Muscle layer of colon (tissue), 2 donors: ENCODE data around the gene HOXA3.

ENCODE experiments used
- H3K27ac ChIP-seq: one replicate; pipeline ENCODE4 v1.7.0; 2013; ENCODE audit warnings: low read depth, mild to moderate bottlenecking, low read length, moderate library complexity
- H3K27me3 ChIP-seq, 2 donors: one replicate each; pipeline ENCODE4 v1.7.0; 2013; ENCODE audit warnings: low read length in 2 of 2, mild to moderate bottlenecking in 2 of 2; ENCODE audit not compliant: insufficient read depth in 2 of 2, control insufficient read depth in 1 of 2
- H3K36me3 ChIP-seq: one replicate; pipeline ENCODE4 v1.7.0; 2013; ENCODE audit warnings: mild to moderate bottlenecking, low read length; ENCODE audit not compliant: insufficient read depth
- H3K4me1 ChIP-seq: one replicate; pipeline ENCODE4 v1.7.0; 2013; ENCODE audit warnings: mild to moderate bottlenecking, low read length; ENCODE audit not compliant: insufficient read depth
- H3K4me3 ChIP-seq, 2 donors: one replicate each; pipeline ENCODE4 v1.7.0; 2013; ENCODE audit warnings: low read length in 2 of 2, low read depth in 1 of 2, mild to moderate bottlenecking in 1 of 2, moderate library complexity in 1 of 2
- H3K9ac ChIP-seq: one replicate; pipeline ENCODE4 v1.7.0; 2013; ENCODE audit warnings: low read length
- H3K9me3 ChIP-seq: one replicate; pipeline ENCODE4 v1.7.0; 2013; ENCODE audit warnings: mild to moderate bottlenecking, low read length
- donor health status: abdominal sarcoma.
- donor health status: Adenocarcinoma of cecum.

The HOXA3 gene

DNA sequence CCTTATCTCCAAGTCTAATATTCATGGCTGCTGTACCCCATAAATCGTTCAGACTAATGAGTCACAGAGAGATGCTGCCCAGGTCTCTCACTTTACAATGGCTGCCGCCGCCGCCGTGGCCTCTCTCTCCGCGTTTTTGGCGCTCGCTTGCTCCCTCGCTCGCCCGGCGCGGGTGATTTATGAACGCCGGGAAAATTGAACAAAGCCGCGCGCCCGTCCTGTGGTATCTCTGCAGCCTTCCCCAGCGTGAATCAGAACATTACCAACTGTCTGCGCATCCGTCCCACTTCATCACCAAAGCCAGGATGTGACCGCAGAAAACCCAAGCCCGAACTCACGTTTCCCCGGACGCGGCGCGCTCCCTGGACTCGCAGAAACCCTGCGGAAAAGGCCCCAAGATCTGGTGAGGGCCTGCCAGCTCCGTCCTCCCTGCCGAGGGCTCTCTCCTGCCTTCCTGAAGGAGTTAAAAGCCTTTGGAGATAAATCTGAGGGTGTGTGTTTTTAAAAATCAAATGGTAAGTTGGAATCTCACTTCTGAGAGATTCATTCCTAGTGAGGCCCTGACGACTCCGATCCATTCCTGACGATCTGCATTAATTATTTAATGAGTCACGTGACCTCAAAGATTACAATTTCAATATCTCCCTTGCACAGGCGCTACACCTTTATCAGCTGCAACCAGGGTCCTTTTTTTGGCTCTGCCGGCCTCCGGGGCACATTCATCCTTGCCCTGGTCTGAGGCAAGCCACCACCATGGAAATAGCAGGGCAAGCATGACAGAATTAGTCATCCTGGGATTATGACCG lies 28.1 kb downstream of the HOXA3 start:
- Histone ChIP-seq H3K4me1 (peaks cover 73% of the 10 kb centered on the region), H3K36me3 (peaks cover 8% of the 10 kb centered on the region), H3K27me3 (no peaks in the 10 kb centered on the region), H3K9me3 (no peaks in the 10 kb centered on the region), H3K9ac (no peak overlapping the region), H3K4me3 (peak overlapping the region in 1 of 2 donors; percentile 33), H3K27ac (peak overlapping the region; percentile 61)

DNA sequence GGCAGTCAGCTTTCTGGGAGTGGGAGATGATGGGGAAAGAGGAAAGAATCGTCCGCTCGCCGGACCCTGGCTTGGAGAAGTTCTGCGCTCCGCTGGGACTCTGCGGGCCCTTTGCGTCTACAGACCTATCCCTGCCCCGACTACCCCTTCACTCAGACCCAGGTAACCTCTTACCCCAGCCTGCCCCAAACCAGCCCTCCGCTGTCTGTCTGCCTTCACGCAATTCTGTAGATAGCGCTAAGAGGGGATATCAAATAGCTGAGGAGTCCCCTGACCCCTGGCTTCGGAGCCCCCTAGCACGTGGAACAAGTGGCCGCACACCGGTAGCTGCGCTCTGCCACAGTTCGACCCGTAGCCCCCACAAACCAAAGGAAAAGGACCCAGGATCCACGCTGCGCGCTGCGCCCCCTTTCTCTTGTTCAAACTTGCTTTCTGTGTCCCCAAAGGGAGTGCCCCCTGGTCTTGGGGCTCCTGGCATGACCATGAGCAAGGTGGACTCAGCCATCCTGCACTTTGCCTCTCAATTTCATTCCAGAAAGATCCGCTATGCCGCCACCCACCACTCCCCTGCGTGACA lies 28.8 kb downstream of the HOXA3 start:
- H3K9ac ChIP-seq: no peak overlapping the region
- H3K4me3 ChIP-seq: peak overlapping the region in 1 of 2 donors; percentile 33
- H3K9me3 ChIP-seq: no peaks in the 10 kb centered on the region
- peaks cover 10% of the 10 kb centered on the region for H3K36me3 ChIP-seq
- peak overlapping the region; percentile 53 for H3K27ac ChIP-seq
- H3K27me3 ChIP-seq: no peaks in the 10 kb centered on the region
- H3K4me1 ChIP-seq: peaks cover 70% of the 10 kb centered on the region

DNA sequence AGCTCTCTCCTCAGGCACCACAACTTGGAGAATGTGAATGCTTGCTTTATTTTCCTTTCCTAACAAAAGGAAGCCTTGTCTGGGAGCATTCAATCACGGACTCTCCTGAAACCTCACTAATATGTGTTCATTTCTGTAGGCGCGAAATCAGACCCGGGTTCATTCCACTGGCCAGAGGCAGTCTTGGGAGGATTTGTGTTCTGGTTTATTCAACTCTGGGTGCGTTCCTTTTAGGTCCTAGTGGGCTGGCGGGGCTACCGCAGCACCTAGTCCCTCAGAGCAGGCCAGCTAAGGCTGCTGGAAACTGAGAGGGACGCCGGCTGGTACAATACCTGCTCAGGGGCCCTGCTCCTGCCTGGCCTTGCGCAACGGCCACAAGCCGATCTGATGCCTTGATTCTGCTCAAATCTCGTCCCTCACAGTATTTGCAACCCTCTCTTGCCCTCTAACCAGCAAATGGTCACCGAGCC lies 29.3 kb downstream of the HOXA3 start:
- H3K27ac ChIP-seq: peak overlapping the region; percentile 53
- peaks cover 10% of the 10 kb centered on the region for H3K36me3 ChIP-seq
- H3K4me1 ChIP-seq: peaks cover 69% of the 10 kb centered on the region
- H3K9ac ChIP-seq: no peak overlapping the region
- H3K27me3 ChIP-seq: no peaks in the 10 kb centered on the region
- H3K9me3 ChIP-seq: no peaks in the 10 kb centered on the region
- peak overlapping the region in 1 of 2 donors; percentile 8 for H3K4me3 ChIP-seq

DNA sequence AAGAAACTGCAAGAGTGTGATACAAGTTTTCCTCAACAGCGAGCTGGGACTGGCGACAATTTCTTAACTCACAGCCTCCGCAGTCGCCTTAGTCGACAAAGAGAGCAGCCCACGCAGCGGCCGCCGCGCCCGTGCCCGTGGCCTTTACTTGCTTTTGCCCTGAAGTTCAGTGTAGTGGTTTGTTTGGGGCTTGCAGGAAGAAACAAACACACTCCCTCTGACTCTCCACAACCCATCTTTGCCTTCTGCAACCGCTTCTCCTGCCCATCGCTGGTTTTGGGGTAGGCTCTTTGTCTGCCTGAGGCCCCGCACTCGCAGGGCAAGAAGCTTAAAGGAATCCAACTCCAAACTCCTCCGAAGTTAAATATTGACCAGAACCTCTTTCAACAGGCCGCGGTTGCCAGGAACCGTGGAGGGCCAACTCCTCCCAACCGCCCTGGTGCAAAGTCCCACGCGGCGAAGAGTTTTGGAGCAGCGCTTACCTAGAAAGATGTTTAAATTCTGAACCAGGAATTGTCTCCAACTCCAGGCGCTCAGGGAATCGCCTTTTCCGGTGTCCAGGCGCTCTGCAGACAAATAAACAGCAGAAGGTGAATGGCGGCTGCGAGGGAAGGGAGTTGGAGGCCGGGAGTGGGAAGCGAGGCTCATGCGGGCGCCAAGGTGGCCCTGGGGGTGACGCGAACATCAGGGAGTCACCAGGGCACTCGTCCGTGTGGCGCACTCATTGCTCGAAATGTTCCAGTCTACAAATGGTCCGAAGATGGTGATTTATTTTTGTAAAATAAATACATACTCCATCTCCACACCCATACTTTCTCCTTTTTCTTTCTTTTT lies 30.1 kb downstream of the HOXA3 start:
- Histone ChIP-seq H3K27me3 (no peaks in the 10 kb centered on the region), H3K27ac (peak overlapping the region; percentile 53), H3K9ac (no peak overlapping the region), H3K4me3 (peak overlapping the region in 1 of 2 donors; percentile 8), H3K9me3 (no peaks in the 10 kb centered on the region), H3K4me1 (peaks cover 62% of the 10 kb centered on the region), H3K36me3 (peaks cover 10% of the 10 kb centered on the region)

DNA sequence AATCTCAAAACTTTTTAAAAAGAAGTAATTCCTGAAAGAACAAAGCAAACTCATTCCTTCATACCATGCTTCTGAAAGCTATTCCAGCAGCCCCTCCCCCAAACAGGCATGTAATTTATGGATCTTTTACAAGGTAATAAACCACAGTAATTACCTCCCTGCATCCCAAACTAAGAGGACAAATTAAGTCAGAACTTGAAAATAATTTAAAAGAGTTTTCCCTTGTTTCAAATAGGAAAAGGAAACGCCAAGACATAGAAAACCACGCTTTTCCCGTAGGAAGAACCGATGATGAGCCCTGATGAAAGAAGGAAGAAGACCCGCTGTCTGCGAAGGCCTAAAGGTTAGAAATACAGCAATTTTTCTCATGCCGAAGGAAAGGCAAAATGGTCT lies 30.7 kb downstream of the HOXA3 start:
- no peaks in the 10 kb centered on the region for H3K27me3 ChIP-seq
- no peaks in the 10 kb centered on the region for H3K9me3 ChIP-seq
- H3K36me3 ChIP-seq: peaks cover 10% of the 10 kb centered on the region
- H3K4me1 ChIP-seq: peaks cover 59% of the 10 kb centered on the region
- H3K4me3 ChIP-seq: peak overlapping the region in 1 of 2 donors; percentile 8
- H3K9ac ChIP-seq: no peak overlapping the region
- no peak overlapping the region for H3K27ac ChIP-seq

DNA sequence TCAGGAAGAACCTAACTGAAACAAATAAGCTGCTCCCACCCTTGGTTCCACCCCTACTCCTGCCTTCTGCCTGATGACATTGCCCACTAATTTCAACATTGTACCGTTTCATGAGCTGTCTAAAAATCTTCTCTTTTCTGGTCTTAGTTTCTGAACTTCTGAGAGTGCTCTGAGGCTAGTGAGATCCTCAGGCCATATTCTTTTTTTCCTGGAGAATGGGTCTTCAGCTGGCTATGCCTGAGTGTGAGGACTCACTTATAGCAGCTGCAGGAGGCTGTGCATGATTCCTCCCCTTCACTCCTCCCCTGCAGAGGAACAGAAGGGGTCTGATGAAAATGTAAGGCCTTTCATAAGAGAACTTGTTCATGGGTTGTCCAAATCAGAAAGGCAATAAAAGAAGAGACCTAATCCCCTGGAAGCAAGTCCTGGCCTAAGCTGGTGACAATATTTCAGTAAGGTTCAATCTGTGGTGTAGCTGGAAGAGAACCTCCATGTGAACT lies 32.9 kb downstream of the HOXA3 start:
- Histone ChIP-seq H3K9ac (no peak overlapping the region), H3K4me3 (no peak overlapping the region), H3K27ac (no peak overlapping the region), H3K27me3 (no peaks in the 10 kb centered on the region), H3K36me3 (peaks cover 8% of the 10 kb centered on the region), H3K4me1 (peaks cover 49% of the 10 kb centered on the region), H3K9me3 (no peaks in the 10 kb centered on the region)

DNA sequence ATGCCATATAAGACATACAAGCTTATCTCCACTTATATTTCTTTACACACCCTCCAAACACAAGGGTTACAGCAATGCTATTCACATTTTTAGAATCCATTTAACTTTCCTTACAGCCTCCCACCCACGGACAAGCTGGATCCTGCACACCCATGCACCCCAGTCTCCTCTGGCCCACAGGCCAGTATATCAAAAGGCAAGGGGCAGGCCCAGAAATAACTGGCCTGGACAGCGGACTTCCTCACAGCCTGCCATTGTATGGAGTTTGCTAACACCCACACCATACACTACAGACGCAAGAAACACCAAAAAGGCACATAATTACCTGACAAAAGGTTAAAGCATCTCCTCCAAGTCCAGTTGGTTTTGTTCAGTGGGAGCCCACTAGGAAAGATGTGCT lies 33.8 kb downstream of the HOXA3 start:
- peak overlapping the region; percentile 67 for H3K27ac ChIP-seq
- H3K4me1 ChIP-seq: peaks cover 47% of the 10 kb centered on the region
- no peaks in the 10 kb centered on the region for H3K9me3 ChIP-seq
- peak overlapping the region in 1 of 2 donors; percentile 71 for H3K4me3 ChIP-seq
- H3K27me3 ChIP-seq: no peaks in the 10 kb centered on the region
- peaks cover 6% of the 10 kb centered on the region for H3K36me3 ChIP-seq
- no peak overlapping the region for H3K9ac ChIP-seq

DNA sequence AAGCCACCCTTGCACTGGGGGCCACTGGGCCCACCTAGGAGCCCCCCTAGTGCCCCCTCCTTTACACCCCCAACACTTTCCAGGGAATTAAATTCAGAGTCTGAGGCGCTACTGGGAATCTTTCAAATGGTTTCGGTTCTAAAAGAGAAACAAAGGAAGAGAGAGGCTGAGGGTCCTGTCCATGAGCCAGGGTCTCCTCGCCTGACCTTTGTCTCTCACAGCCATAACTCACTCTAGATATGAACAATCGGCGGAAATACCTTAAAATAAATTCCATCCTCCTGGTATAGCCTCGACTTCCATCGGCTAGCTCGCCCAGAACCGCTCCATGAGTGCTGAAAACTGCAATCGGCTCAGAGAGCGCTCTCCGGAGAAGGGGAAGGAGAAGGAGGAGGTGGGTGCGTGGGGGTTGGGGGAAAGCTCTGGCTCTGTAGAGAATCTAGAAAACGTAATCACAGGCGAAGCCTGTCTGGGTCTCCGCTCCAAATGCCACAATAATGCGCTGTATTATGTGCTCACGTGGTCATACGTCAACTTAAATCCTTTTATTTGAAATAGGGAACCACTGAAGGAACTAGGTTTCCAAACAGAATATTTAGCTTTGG lies 34.4 kb downstream of the HOXA3 start:
- Histone ChIP-seq H3K9me3 (no peaks in the 10 kb centered on the region), H3K36me3 (peaks cover 6% of the 10 kb centered on the region), H3K9ac (peak overlapping the region; percentile 49), H3K4me3 (peak overlapping the region in 1 of 2 donors; percentile 71), H3K4me1 (peaks cover 49% of the 10 kb centered on the region), H3K27ac (peak overlapping the region; percentile 67), H3K27me3 (no peaks in the 10 kb centered on the region)

DNA sequence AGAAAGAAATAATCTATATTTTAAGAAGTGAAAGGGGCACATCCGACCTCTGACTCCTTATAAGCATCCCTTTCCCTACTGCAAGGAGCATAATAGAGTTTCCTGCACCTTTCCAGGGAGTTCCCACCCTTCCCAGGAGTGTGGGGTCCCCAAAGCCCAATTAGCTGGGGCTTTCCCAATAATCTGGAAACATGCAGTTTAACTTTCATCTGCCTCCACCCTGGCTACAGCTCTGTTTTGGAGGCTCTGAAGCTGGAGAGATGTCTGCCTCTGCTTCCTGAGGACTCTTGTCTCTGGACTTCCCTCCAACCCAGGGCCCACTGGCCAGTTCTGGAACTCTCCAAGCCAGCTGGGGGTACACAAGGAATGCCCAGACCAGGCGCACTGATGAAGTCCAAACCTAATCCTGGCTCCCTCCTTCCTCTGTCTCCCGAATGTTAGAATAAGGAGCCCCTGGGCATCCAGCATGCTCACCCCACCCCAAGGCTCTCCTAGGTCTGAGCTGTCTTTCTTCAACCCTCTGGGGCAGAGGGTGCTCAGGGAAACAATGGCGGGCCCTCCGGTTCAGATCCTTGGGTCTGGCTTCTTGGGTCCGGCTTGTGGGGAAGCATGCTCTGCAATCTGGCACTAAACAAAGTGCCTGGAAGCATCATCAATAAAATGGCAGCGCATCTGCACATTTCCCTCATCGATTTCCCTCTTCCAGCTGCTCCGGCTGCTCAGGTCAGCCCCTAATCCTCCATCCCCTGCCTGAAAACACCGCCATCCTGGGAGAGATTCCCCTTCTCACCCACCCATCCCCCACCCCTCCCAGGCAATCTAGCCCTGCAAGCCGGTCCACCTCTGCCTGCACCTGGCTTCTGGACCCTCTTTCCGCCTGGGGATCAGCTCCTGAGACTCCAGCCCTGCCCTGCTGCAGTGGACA lies 35.2 kb downstream of the HOXA3 start:
- Histone ChIP-seq H3K9ac (peak overlapping the region; percentile 76), H3K9me3 (no peaks in the 10 kb centered on the region), H3K4me1 (peaks cover 57% of the 10 kb centered on the region), H3K27ac (peak overlapping the region; percentile 94), H3K27me3 (no peaks in the 10 kb centered on the region), H3K36me3 (peaks cover 6% of the 10 kb centered on the region), H3K4me3 (peak overlapping the region; percentile 28 to 71)
